Measurements from ENCODE around the gene PMS1.
"Not testable (repeated sequence)": the region's sequence is repeated elsewhere in the genome, so short reads cannot be mapped to it uniquely, and the experiment has no call there.

Gene PMS1

DNA sequence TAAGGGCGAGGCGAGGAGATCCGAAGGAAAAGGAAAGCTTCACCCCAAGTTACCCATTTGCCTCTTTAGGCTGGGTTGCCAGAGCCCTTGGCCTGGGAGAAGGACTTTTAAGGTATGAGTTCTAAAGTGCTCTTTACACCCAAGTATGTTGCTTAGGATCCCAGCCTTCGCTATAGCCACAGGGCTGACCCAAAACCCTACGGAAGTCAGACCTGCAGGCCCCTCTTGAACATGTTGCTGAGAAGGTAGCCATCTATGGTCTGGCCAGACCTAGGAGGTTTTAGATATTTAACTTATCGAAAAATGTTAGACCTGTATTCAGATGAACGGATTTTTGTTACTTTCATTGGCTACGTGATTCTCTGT, 95.4 kb downstream of the PMS1 start:
- no peak overlapping the region for H3K27ac ChIP-seq
- H3K4me3 ChIP-seq (ENCODE audit: low read depth, low read length) = no peak overlapping the region
- no peaks in the 10 kb centered on the region for H3K27me3 ChIP-seq (ENCODE audit: control insufficient read depth, insufficient read depth, low read length)
- no peaks in the 10 kb centered on the region for H3K9me3 ChIP-seq (ENCODE audit: control insufficient read depth, low read length)
- H3K36me3 ChIP-seq (ENCODE audit: control insufficient read depth, insufficient read depth, low read length) = no peaks in the 10 kb centered on the region
- TF ChIP-seq, protein P1, sequence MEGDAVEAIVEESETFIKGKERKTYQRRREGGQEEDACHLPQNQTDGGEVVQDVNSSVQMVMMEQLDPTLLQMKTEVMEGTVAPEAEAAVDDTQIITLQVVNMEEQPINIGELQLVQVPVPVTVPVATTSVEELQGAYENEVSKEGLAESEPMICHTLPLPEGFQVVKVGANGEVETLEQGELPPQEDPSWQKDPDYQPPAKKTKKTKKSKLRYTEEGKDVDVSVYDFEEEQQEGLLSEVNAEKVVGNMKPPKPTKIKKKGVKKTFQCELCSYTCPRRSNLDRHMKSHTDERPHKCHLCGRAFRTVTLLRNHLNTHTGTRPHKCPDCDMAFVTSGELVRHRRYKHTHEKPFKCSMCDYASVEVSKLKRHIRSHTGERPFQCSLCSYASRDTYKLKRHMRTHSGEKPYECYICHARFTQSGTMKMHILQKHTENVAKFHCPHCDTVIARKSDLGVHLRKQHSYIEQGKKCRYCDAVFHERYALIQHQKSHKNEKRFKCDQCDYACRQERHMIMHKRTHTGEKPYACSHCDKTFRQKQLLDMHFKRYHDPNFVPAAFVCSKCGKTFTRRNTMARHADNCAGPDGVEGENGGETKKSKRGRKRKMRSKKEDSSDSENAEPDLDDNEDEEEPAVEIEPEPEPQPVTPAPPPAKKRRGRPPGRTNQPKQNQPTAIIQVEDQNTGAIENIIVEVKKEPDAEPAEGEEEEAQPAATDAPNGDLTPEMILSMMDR (IDR thresholded peaks at IDR 0.05) = no peak
- H2AFZ ChIP-seq = no peak overlapping the region
- no peak overlapping the region for H3K4me2 ChIP-seq (ENCODE audit: low read length)
- H3K9ac ChIP-seq = no peak overlapping the region
- H3K79me2 ChIP-seq = no peaks in the 10 kb centered on the region
- no peaks in the 10 kb centered on the region for H3K4me1 ChIP-seq

DNA sequence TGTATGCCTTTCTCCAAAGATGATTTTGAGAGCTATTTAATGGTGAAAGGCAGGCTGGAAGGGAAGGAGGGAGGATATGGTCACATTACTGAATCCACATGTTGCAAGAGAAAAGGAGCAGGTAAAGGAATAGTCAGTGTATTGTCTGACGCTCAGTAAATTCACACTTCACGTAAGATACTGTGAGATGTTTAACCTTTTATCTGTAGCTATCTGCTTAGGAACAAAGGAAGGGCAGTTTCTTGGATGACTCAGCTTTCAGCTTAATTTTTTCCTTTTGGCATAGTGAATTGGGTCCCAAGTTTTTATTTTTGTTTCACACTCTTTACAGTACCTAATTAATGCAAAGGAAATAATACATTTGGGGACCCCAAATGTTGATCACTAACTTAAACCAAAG, 96.2 kb downstream of the PMS1 start:
- Histone ChIP-seq H3K27me3 (ENCODE audit: control insufficient read depth, insufficient read depth, low read length) (no peaks in the 10 kb centered on the region), H3K4me3 (ENCODE audit: low read depth, low read length) (no peak overlapping the region), H3K79me2 (no peaks in the 10 kb centered on the region), H3K4me2 (ENCODE audit: low read length) (no peak overlapping the region), H2AFZ (no peak overlapping the region), H3K4me1 (no peaks in the 10 kb centered on the region), H3K27ac (no peak overlapping the region), H3K9me3 (ENCODE audit: control insufficient read depth, low read length) (no peaks in the 10 kb centered on the region), H3K9ac (no peak overlapping the region), H3K36me3 (ENCODE audit: control insufficient read depth, insufficient read depth, low read length) (no peaks in the 10 kb centered on the region)
- TF ChIP-seq, protein P1 (IDR thresholded peaks at IDR 0.05) = no peak

- H3K27ac ChIP-seq = no peak overlapping the region
- TF ChIP-seq, protein P1 (IDR thresholded peaks at IDR 0.05) = no peak
- H3K36me3 ChIP-seq (ENCODE audit: control insufficient read depth, insufficient read depth, low read length) = no peaks in the 10 kb centered on the region
- H3K79me2 ChIP-seq = no peaks in the 10 kb centered on the region
- H3K4me2 ChIP-seq (ENCODE audit: low read length) = no peak overlapping the region
- no peaks in the 10 kb centered on the region for H3K9me3 ChIP-seq (ENCODE audit: control insufficient read depth, low read length)
- no peak overlapping the region for H3K9ac ChIP-seq
- no peak overlapping the region for H2AFZ ChIP-seq
- no peak overlapping the region for H3K4me3 ChIP-seq (ENCODE audit: low read depth, low read length)
- H3K4me1 ChIP-seq = no peaks in the 10 kb centered on the region
- H3K27me3 ChIP-seq (ENCODE audit: control insufficient read depth, insufficient read depth, low read length) = no peaks in the 10 kb centered on the region
Measured at GRCh38 chr2:189880832-189881492, 96.7 kb downstream of the PMS1 start.

DNA sequence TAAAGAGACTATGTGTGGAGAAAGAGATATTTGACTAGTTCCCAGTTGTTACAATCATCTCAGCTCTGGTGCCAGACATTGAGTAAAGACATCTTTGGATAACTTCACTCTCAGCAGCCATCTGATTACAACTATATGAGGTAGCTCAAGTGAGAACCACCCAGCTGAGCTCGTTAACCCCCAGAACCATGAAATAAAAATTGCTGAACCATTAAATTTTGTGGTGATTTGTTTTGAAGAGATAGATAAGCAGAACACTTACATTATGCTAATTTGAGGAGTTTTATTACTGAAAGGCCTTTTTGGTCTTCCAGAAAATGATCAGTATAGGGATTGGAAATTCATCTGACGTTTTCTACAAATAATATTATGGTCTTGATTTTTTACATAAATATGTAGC, 101.1 kb downstream of the PMS1 start:
- no peaks in the 10 kb centered on the region for H3K36me3 ChIP-seq (ENCODE audit: control insufficient read depth, insufficient read depth, low read length)
- no peak overlapping the region for H3K27ac ChIP-seq
- no peaks in the 10 kb centered on the region for H3K9me3 ChIP-seq (ENCODE audit: control insufficient read depth, low read length)
- no peak overlapping the region for H2AFZ ChIP-seq
- TF ChIP-seq, protein P1 (IDR thresholded peaks at IDR 0.05) = no peak
- no peaks in the 10 kb centered on the region for H3K4me1 ChIP-seq
- H3K9ac ChIP-seq = no peak overlapping the region
- H3K27me3 ChIP-seq (ENCODE audit: control insufficient read depth, insufficient read depth, low read length) = no peaks in the 10 kb centered on the region
- H3K4me2 ChIP-seq (ENCODE audit: low read length) = no peak overlapping the region
- H3K4me3 ChIP-seq (ENCODE audit: low read depth, low read length) = no peak overlapping the region
- H3K79me2 ChIP-seq = no peaks in the 10 kb centered on the region

GRCh38 chr2:189892546-189893294, 108.5 kb downstream of the PMS1 start:
- not testable (repeated sequence) for H3K27me3 ChIP-seq (ENCODE audit: control insufficient read depth, insufficient read depth, low read length); H3K79me2 ChIP-seq; H3K4me2 ChIP-seq (ENCODE audit: low read length); H3K4me3 ChIP-seq (ENCODE audit: low read depth, low read length); H3K4me1 ChIP-seq; H3K27ac ChIP-seq; H2AFZ ChIP-seq; H3K9ac ChIP-seq; H3K36me3 ChIP-seq (ENCODE audit: control insufficient read depth, insufficient read depth, low read length); H3K9me3 ChIP-seq (ENCODE audit: control insufficient read depth, low read length)

All from parathyroid adenoma (tissue), 2 donors.